Fibroblast of pulmonary artery (primary cell): ENCODE data around the gene LPA.
"Not testable (repeated sequence)": the region's sequence is repeated elsewhere in the genome, so short reads cannot be mapped to it uniquely, and the experiment has no call there.

Experiments
- DNase-seq: peaks from one replicate; pipeline ENCODE4 v3.0.0-alpha.2; 2010; ENCODE audit warnings: low read depth
- H3K4me3 ChIP-seq: replicated peaks from 2 replicates; pipeline ENCODE4 v1.5.1; 2011; ENCODE audit warnings: low read depth, mild to moderate bottlenecking, control low read depth, low read length, moderate library complexity
- CTCF ChIP-seq: IDR thresholded peaks from 2 replicates; pipeline ENCODE4 v1.5.1; 2011; ENCODE audit warnings: mild to moderate bottlenecking, control low read depth, low read length, inconsistent platforms; ENCODE audit errors: missing control alignments

The LPA gene

GRCh38 chr6:160664198-160664597, at the start of gene LPA:
Gene LPA, minus strand, starts transcription at chr6:160664275. Its CDS starts 61 bp downstream, at chr6:160664214.
- not testable (repeated sequence) for H3K4me3 ChIP-seq, DNase-seq

- not testable (repeated sequence) for H3K4me3 ChIP-seq, DNase-seq
Measured at GRCh38 chr6:160708993-160709392, 44.9 kb upstream of the LPA start.

GRCh38 chr6:160704688-160705087, 40.6 kb upstream of the LPA start:
- not testable (repeated sequence) for H3K4me3 ChIP-seq, DNase-seq

- not testable (repeated sequence) for H3K4me3 ChIP-seq
Measured at GRCh38 chr6:160701918-160702680, 38.0 kb upstream of the LPA start, which contains the start of gene PLG. Gene PLG, plus strand, starts transcription at chr6:160702244. Its CDS starts 61 bp downstream, at chr6:160702305.

GRCh38 chr6:160697826-160698225, 33.8 kb upstream of the LPA start:
- no peak overlapping the region for H3K4me3 ChIP-seq
- TF ChIP-seq CTCF: no peak
- DNase-seq: no peak

More at GRCh38 chr6:160701918-160702680, 38.0 kb upstream of the LPA start, which contains the start of gene PLG:
- not testable (repeated sequence) for DNase-seq

- not testable (repeated sequence) for DNase-seq, H3K4me3 ChIP-seq
Measured at GRCh38 chr6:160696884-160697283, 32.8 kb upstream of the LPA start.

GRCh38 chr6:160695622-160696021, 31.5 kb upstream of the LPA start:
- H3K4me3 ChIP-seq, DNase-seq: not testable (repeated sequence)

- DNase-seq: peak; percentile 1
- H3K4me3 ChIP-seq: not testable (repeated sequence)
Measured at GRCh38 chr6:160695025-160695424, 30.9 kb upstream of the LPA start.

- no peak for TF ChIP-seq CTCF
- no peak for DNase-seq
Measured at GRCh38 chr6:160692369-160692959, 28.4 kb upstream of the LPA start.

GRCh38 chr6:160691617-160692016, 27.5 kb upstream of the LPA start:
- TF ChIP-seq CTCF: no peak
- no peak overlapping the region for H3K4me3 ChIP-seq
- no peak for DNase-seq

More at GRCh38 chr6:160692369-160692959, 28.4 kb upstream of the LPA start:
- H3K4me3 ChIP-seq: no peak overlapping the region

GRCh38 chr6:160690458-160690857, 26.4 kb upstream of the LPA start:
- DNase-seq: no peak
- TF ChIP-seq CTCF: no peak
- H3K4me3 ChIP-seq: no peak overlapping the region
